Fibroblast of skin of right biceps (primary cell): ENCODE measurements around the gene LYPD4.

Experiments
- DNase-seq: peaks from one replicate; pipeline ENCODE4 v3.0.0-alpha.2; 2013

LYPD4 gene

DNA sequence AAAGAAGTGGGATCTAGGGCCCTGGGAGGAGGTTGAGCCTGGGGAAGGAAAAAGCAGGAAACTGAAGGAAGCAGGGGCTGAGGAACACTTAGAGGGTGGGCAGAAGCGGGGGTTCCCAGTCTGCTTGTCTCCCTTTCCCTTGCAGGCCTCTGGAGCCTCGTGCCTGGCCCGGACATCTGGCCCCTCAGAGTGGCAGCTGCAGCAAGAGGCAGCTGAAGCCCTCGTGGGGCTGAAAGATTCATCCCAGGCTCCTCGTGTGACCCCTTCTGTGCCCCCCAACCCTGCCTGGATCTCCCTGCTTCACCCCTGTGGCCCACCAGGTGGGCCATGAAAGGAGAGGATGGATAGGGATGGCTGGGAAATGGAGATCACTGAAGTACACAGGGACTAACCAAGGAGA lies 5.9 kb upstream of the LYPD4 start:
- no peak for DNase-seq

DNA sequence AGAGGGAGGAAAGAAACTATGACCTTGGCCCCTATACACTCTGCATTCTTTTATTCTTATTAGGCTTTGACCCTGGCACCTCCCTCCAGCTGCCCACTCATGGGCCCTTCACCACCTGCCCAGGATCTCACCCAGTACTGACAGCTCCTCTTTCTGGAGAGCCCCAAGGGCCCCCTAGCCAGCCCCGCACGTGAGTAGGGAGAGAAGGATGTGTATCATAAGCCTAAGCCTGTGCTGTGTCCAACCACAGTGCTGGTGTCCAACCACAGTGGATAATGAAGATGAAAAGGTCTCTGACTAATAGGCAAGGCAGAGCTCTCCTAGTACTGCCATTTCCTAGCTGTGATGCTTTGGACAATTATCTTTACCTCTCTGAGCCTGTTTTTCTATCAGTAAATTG lies 4.6 kb upstream of the LYPD4 start:
- no peak for DNase-seq

DNA sequence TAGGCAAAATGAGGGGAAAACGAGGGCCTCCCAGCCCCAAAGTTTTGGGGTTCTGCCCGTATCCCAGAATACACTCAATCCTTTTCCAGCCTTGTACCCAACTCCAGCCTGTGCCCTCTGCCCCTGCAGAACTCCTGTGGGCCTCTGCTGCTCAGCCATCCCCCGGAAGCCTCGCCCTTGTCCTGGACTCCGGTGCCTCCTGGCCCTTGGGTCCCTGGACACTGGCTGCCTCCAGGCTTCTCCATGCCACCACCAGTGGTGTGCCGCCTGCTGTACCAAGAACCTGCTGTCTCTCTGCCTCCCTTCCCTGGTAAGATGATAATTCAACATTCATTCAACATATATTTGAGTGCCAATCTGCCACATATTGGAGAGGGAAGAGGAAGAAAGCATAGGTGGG lies 4.2 kb upstream of the LYPD4 start:
- no peak for DNase-seq

DNA sequence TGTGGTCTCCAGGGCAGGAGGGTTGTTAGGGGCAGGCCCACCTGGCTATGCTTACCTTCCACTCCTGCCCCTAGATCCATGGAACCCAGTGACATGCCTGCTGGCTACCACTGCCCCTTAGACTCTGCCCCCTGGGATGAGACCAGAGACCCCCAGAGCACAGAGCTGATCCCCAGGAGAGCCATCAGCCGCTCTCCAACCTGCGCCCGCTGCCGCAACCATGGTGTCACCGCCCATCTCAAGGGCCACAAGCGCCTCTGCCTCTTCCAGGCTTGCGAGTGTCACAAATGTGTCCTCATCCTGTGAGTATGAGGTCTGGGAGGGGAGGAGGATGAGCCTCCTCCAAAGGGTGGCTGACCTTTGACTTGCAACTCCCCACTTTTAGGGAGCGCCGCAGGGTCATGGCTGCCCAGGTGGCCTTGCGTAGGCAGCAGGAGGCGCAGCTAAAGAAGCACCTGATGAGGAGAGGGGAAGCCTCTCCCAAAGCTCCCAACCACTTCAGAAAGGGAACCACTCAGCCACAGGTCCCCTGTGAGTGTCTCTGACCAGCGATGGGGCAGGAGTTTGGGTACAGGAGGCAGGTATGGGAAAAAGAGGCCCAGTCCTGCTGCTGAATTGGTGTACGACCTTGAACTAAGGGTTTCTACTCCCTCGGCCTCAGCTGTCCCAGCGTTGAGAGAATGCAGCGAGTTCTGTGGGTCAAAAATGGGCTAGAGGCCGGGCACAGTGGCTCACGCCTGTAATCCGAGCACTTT lies 3.0 kb upstream of the LYPD4 start:
- DNase-seq, result no peak

DNA sequence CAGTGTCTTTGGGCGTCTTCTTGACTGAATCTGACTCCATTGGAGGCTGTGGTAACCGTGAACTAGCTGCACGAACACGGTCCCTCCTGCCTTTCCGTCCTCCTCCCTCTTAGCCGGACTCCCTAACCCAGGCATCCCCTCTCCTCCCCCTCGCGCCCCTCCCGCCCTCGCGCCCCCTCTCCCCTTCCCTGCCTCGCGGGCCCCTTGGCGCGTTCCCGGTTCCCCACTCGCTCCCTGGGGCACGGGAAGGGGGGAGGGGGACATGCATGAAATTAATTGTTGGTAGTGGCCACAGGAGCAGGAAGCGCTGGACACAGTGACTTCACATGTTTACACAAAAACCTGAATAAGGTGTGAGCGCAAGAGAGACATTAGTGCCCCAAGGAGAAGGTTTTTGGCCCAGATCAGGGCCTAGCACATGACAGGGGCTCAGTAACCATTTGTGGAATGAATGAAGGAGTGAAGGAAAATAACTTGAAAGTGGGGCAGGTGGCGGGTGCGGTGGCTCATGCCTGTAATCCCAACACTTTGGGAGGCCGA lies 638 bp upstream of the LYPD4 start:
- DNase-seq, result no peak

DNA sequence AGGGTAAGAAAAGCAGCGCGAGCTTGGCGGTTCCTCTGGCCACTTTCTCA lies 343 bp upstream of the LYPD4 start, which contains the start of gene DMRTC2:
Gene DMRTC2 (plus strand): TSS at position 42 of the 50 bp plus-strand sequence. CDS start 2,387 bp downstream, outside the sequence.
- no peak for DNase-seq

DNA sequence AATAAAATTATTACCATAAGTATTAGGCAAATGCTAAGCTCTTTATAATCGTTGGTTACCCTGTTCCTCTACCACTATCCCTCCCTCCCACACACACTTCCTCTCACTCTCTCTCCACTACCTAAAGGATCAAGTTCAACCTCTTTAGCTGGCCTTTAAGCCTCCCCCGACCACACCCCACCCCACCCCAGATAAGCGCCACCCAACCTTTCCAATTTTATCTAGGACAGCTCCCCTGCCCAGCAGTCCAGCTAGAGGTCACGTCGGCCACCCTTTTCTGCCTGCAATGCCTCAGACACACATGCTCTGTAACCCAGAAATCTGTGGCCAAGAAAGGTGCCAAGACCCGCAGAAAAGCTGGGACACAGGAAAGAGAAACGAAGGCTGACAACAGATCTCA lies 1.1 kb downstream of the LYPD4 start:
- DNase-seq, result no peak

GRCh38 chr19:41839211-41839610 lies 5.3 kb downstream of the LYPD4 start:
- DNase-seq, result no peak

DNA sequence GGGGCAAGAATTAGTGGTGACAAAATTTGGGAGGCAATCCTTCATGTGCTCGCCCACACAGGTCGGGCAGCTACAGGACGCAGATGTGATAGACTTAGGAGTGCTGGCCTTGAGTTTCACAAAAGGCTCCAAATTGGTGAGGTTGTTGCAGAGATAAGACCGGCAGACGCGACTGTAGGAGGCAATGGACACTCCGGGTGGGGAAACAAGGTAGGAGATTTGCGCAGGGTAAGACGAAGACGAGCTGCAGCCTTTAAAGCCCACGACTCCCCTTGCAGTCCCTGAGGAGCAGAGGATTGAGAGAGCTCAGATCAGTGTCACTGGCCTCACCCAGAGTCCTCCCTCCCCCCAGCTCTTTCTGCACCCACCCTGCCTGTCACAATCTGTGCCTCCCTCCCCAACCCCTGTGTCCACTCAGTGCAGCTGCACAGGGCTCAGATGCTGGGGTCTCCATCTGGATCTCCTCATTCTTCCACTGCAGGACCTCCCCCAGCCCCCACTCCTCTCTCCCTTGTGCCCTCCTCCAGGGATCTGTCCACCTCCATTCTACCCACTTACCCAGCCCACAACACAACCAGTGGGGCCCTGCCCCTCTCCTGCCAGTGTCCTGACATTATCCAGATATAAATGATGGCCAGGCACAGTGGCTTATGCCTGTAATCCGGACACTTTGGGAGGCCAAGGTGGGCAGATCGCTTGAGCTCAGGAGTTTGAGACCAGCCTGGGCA lies 6.3 kb downstream of the LYPD4 start:
- no peak for DNase-seq

DNA sequence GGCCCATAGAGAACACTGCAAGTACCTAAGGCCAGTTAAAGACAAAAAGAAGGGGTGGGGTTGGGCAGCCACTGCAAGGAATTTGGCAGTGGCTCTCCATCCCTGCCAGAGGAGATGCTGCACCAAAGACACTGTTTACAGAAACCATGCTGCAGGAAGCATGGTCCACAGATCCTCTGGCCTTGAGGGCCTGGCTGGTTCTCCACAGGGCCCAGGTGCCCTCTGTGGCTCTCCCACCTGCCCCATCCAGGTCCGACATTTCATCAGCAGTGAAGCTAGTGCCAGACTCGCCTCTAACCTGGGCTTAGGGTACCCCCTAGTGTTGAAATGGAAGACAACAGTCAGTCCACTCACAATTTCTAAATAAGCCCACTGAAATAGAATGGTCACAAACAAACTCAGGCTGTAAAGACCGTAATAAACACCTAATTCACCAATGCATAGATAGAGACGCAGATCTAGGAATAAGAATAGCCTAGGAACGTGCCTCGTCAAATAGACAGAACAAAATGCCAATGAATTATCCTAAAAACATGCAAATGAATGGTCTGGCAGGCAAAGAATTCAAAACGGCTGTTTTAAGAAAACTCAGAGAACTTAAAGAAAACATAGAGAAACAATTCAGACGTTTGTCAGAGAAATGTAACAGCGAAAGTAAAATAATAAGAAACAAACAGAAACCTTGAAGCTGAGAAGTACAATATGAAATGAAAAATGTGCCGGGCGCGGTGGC lies 23.3 kb downstream of the LYPD4 start:
- no peak for DNase-seq

GRCh38 chr19:41816761-41817160 lies 27.7 kb downstream of the LYPD4 start:
- DNase-seq, result no peak

DNA sequence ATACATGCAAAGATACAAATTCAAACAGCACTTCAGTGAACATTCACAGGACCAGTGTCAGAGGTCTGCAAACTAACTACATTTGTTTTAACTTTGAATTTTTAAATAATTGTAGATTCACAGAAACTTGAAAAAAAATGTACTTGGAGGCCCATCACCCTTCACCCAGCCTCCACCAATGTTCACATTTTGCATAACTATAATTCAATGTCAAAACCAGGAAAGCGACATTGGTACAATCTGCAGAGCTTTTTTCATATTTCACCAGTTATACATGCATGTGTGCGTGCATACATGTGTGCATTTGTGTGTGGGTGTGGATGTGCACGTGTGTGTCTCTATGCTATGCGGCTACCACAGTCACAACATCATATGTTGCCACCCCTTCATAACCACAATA lies 29.2 kb downstream of the LYPD4 start:
- no peak for DNase-seq

GRCh38 chr19:41813911-41814310 lies 30.6 kb downstream of the LYPD4 start:
- DNase-seq, result no peak

GRCh38 chr19:41811981-41812380 lies 32.5 kb downstream of the LYPD4 start:
- DNase-seq, result no peak

- DNase-seq, result no peak
Observed at GRCh38 chr19:41811036-41811435, 33.4 kb downstream of the LYPD4 start.

- no peak for DNase-seq
Observed at GRCh38 chr19:41810301-41810700, 34.2 kb downstream of the LYPD4 start.

GRCh38 chr19:41808663-41809566 lies 35.6 kb downstream of the LYPD4 start:
- no peak for DNase-seq

DNA sequence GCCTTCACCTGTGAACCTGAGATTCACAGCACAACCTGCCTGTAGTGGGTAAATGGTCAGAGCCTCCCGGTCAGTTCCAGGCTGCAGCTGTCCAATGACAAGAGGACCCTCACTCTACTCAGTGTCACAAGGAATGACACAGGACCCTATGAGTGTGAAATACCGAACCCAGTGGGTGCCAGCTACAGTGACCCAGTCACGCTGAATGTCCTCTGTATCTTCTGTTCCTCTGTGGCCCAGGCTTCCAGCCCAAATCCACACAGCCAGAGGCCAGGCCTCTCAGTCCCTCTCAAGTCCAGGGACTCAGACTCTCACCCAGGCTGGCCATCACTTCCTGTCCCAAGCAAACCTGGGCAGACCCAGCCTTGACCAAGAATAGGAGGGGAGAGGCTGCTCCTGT lies 37.3 kb downstream of the LYPD4 start:
- no peak for DNase-seq

- no peak for DNase-seq
Observed at GRCh38 chr19:41804336-41804735, 40.1 kb downstream of the LYPD4 start.

DNA sequence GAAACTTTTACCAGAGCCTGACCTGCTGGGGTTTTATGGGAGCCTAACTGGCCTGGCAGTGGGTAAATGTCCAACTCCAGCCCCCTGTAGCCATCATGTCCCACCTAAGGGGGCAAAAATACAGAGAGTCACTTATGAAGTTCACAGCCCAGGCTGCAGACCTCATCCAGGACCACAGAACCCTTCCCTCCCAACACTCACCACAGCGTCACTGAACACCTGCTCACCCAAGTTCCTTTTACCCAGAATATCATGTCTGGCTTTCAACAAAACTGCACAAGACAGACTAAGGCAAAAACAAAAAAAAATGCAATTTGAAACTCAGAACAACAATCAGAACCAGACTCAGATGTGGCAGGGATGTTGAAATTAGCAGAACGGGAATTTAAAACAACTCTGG lies 41.7 kb downstream of the LYPD4 start:
- no peak for DNase-seq

DNA sequence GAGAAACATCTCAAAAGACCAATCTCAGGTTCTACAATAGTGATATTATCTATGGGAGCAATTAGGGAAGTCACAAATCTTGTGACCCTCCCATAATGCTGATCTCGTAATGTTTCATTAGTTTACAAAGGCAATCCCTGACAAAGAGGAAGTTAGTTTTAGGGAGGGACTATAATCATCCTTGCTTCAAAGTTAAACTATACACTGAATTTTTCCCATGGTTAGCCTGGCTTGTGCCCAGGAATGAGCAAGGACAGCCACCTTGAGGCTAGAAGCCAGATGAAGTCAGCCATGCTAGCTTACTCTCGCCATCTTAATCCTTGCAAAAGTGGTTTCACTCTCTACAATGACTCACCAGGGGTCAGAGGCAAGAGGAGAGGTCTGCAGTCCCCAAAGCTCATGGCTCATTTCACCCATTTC lies 42.7 kb downstream of the LYPD4 start:
- DNase-seq, result no peak

GRCh38 chr19:41801031-41801430 lies 43.5 kb downstream of the LYPD4 start:
- DNase-seq, result no peak

DNA sequence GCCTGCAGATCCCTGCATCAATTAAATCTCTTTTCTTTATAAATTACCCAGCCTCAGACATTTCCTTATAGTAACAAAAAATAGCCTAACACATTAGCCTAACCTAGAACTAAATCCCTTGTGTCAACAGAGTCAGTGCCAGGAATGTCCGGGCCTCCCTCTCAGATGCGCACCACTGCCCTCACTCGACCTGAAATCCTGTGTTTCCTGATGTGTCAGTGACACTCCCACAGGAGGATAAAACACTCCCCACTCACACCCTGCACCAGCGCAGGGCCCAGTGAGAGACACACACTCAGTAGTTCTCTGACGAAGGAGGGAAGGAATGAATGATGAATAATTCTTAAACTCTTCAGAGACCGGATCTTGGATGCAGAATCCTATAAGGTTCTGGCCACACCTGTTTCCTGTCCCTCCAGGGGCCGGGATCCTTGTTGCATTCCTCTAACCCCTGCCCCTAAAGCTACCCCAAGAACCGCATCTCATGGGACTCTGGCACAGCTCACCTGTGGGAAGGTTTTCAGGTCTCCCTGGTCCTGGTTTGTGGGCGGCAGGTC lies 45.0 kb downstream of the LYPD4 start:
- no peak for DNase-seq
